OCI-LY1 (cell line): Measurements from ENCODE around the gene UVSSA.

Experiments used
- H2AFZ ChIP-seq: fragments of 200-600 bp; sonication (generic), shearing (Covaris generic); 2 replicates; pipeline ENCODE4 v1.6.0; 2014; ENCODE audit warnings: antibody characterized with exemption, mild to moderate bottlenecking, low read length
- H3F3A ChIP-seq: fragments of 200-600 bp; sonication (generic), shearing (Covaris generic); 2 replicates; pipeline ENCODE4 v1.6.0; 2014; ENCODE audit warnings: mild to moderate bottlenecking, antibody characterized with exemption, low read length, moderate library complexity; ENCODE audit not compliant: insufficient read depth
- H3K27ac ChIP-seq: fragments of 200-600 bp; sonication (generic); 2 replicates; pipeline ENCODE4 v1.5.1; 2014; ENCODE audit warnings: low read length, mixed run types, mild to moderate bottlenecking, low read depth; ENCODE audit not compliant: poor library complexity, severe bottlenecking
- H3K27me3 ChIP-seq: fragments of 200-600 bp; sonication (generic); 2 replicates; pipeline ENCODE4 v1.6.0; 2014; ENCODE audit warnings: antibody characterized with exemption, mild to moderate bottlenecking, low read length, moderate library complexity; ENCODE audit not compliant: insufficient read depth
- H3K36me3 ChIP-seq: fragments of 200-600 bp; sonication (generic); 2 replicates; pipeline ENCODE4 v1.6.1; 2014; ENCODE audit warnings: mild to moderate bottlenecking, antibody characterized with exemption, low read length, moderate library complexity, mixed read lengths; ENCODE audit not compliant: insufficient read depth
- H3K4me1 ChIP-seq: fragments of 200-600 bp; sonication (generic); 2 replicates; pipeline ENCODE4 v1.5.1; 2014; ENCODE audit warnings: mild to moderate bottlenecking, low read length, moderate library complexity; ENCODE audit not compliant: insufficient read depth, severe bottlenecking
- H3K4me2 ChIP-seq: fragments of 200-600 bp; sonication (generic), shearing (Covaris generic); 2 replicates; pipeline ENCODE4 v1.6.1; 2014; ENCODE audit warnings: low read length
- H3K4me3 ChIP-seq: fragments of 200-600 bp; sonication (generic); 2 replicates; pipeline ENCODE4 v1.5.1; 2014; ENCODE audit warnings: low read length, low read depth, mild to moderate bottlenecking, mixed read lengths; ENCODE audit not compliant: poor library complexity, severe bottlenecking
- H3K79me2 ChIP-seq: fragments of 200-600 bp; shearing (Covaris generic); 2 replicates; pipeline ENCODE4 v1.6.1; 2016; ENCODE audit warnings: mixed run types, low read length, mixed read lengths; ENCODE audit not compliant: insufficient read depth
- H3K9ac ChIP-seq: fragments of 200-600 bp; sonication (generic), shearing (Covaris generic); 2 replicates; pipeline ENCODE4 v1.6.1; 2014; ENCODE audit warnings: mild to moderate bottlenecking, low read length, mixed read lengths
- H3K9me2 ChIP-seq: fragments of 200-600 bp; sonication (generic), shearing (Covaris generic); 2 replicates; pipeline ENCODE4 v1.6.1; 2014; ENCODE audit warnings: low read depth, mild to moderate bottlenecking, low read length, mixed read lengths
- H3K9me3 ChIP-seq: fragments of 200-600 bp; shearing (Covaris generic); 2 replicates; pipeline ENCODE4 v1.6.1; 2014; ENCODE audit warnings: low read length, mixed read lengths
- H4K20me1 ChIP-seq: fragments of 200-600 bp; sonication (generic), shearing (Covaris generic); 2 replicates; pipeline ENCODE4 v1.6.0; 2016; ENCODE audit warnings: mild to moderate bottlenecking, low read length; ENCODE audit not compliant: insufficient read depth
- EZH2 ChIP-seq: fragments of 200-600 bp; sonication (generic), shearing (Covaris generic); IDR thresholded peaks from 2 replicates; pipeline ENCODE4 v1.8.0; 2017; ENCODE audit warnings: borderline replicate concordance, mixed run types, mild to moderate bottlenecking, antibody characterized with exemption, low read length, moderate library complexity, mixed read lengths
- TF ChIP-seq, protein P1 (sequence below): fragments of 200-600 bp; sonication (generic), shearing (Covaris generic); IDR thresholded peaks from 2 replicates; pipeline ENCODE4 v1.5.1; 2017; ENCODE audit warnings: mild to moderate bottlenecking, antibody characterized with exemption, low read length, moderate library complexity, mixed read lengths

The UVSSA gene

DNA sequence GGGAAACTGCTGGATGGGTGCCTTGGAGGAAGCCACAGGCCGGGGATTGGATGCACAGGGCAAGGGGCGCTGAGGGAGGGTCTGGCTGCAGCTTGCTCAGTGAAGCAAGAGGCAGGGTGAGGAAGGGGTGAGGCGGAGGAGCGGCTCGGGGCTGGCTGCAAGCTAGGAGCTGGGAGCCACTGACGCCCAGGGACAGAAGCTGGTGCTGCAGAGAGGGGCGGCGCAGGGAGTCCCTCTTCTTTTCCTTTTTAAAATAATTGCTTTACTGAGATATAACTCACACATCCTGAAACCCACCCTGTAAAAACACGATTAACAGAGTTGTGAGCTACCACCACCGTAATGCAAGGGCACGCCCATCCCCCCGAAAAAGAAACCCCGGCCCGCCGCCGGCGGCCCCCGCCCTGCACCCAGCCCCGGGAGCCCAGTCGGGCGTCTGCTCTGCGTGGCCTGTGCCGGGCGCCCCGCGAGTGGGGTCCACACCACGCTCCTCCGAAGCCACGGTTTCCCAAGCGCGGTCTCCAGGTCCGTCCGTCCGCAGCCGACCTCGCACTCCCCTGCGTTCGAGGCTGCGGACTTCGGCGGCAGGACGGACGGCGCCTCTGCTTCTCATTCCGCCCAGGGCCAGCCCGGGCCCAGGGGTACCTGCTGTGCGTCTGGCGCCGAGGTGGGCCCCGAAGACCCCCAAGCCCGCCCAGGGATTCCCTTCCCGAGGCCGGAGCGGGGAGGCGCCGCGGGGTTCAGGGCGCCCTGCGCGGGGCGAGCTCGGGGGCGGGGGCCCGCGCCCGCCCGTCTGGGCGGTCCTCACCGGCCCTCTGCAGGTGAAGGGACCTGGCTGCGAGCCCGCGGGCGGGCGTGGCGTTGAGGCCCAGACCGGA lies 866 bp upstream of the UVSSA start:
- no peaks in the 10 kb centered on the region for H3K27me3 ChIP-seq
- H3K9ac ChIP-seq, result peak overlapping the region; percentile 82
- H4K20me1 ChIP-seq, result no peaks in the 10 kb centered on the region
- H3K79me2 ChIP-seq, result no peaks in the 10 kb centered on the region
- peaks cover 4% of the 10 kb centered on the region; the same call in 1 of the 2 replicates for H3K36me3 ChIP-seq
- H3K4me1 ChIP-seq, result peaks cover 18% of the 10 kb centered on the region
- H2AFZ ChIP-seq, result no peak overlapping the region
- no peaks in the 10 kb centered on the region for H3F3A ChIP-seq
- H3K4me2 ChIP-seq, result peak overlapping the region; percentile 82
- no peak for TF ChIP-seq EZH2
- TF ChIP-seq, protein P1, sequence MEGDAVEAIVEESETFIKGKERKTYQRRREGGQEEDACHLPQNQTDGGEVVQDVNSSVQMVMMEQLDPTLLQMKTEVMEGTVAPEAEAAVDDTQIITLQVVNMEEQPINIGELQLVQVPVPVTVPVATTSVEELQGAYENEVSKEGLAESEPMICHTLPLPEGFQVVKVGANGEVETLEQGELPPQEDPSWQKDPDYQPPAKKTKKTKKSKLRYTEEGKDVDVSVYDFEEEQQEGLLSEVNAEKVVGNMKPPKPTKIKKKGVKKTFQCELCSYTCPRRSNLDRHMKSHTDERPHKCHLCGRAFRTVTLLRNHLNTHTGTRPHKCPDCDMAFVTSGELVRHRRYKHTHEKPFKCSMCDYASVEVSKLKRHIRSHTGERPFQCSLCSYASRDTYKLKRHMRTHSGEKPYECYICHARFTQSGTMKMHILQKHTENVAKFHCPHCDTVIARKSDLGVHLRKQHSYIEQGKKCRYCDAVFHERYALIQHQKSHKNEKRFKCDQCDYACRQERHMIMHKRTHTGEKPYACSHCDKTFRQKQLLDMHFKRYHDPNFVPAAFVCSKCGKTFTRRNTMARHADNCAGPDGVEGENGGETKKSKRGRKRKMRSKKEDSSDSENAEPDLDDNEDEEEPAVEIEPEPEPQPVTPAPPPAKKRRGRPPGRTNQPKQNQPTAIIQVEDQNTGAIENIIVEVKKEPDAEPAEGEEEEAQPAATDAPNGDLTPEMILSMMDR, result peak; percentile 31; the same call in 1 of the 2 replicates
- peak overlapping the region; percentile 30 for H3K27ac ChIP-seq
- peak overlapping the region; percentile 88 for H3K4me3 ChIP-seq
- H3K9me3 ChIP-seq, result no peaks in the 10 kb centered on the region
- H3K9me2 ChIP-seq, result no peaks in the 10 kb centered on the region

DNA sequence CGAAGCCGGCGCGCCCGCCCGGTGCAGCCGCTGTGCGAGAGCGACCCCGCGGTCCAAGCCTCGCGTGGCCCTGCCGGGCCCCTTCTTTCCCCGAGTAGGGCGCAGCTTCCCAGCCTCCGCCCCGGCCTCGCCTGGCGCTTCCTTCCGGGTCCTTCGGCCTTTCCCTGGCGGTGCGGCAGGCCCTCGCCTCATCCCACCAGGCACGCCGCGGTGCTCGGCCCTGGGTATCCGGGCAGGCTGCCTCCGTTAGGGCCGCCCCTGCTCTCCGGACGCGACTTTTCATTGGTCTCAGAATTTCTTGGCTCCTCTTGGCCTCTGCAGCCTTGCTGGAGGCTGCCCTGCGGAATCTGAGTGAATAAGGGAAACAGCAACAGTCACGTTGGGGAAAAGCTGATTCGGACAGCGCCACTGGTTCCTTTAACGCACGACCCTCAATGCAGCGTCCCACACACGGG lies 429 bp downstream of the UVSSA start:
- H3K4me2 ChIP-seq, result peak overlapping the region; percentile 92
- H3K36me3 ChIP-seq, result 0 out of 2 replicates have a peak, but pooled peaks cover 2% of the 10 kb centered on the region
- peak overlapping the region; percentile 90 for H3K9ac ChIP-seq
- peak overlapping the region; percentile 85 for H3K4me3 ChIP-seq
- no peak for TF ChIP-seq EZH2
- TF ChIP-seq, protein P1, result no peak
- peak overlapping the region; percentile 16 for H3K27ac ChIP-seq
- no peaks in the 10 kb centered on the region for H3F3A ChIP-seq
- no peaks in the 10 kb centered on the region for H4K20me1 ChIP-seq
- H3K79me2 ChIP-seq, result no peaks in the 10 kb centered on the region
- no peak overlapping the region for H2AFZ ChIP-seq
- peaks cover 23% of the 10 kb centered on the region for H3K4me1 ChIP-seq
- H3K9me3 ChIP-seq, result no peaks in the 10 kb centered on the region
- no peaks in the 10 kb centered on the region for H3K27me3 ChIP-seq
- no peaks in the 10 kb centered on the region for H3K9me2 ChIP-seq

DNA sequence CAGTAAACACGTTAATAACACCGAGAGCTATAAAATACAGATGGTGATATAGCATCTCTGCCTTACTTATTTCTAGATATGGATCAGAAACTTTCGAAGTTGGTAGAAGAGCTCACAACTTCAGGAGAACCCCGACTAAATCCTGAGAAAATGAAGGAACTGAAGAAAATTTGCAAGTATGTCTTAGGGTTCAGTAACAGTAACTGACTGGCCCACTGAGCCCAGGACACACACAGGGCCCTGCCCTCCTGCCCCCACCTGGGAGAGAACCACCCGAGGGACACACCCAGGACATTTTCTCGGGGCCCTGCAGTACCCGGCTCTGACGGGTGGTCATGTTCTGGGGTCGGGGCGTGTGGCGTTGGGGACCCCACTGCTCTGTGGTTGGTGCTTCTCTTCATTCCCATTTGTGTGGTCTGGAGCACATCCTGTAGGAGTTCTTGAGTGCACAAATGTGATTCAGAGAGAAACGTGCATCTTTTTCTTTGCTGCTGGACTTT lies 1.1 kb downstream of the UVSSA start:
- H3K27ac ChIP-seq, result peak overlapping the region; percentile 16
- H3K9me3 ChIP-seq, result no peaks in the 10 kb centered on the region
- no peak for TF ChIP-seq EZH2
- TF ChIP-seq, protein P1, result no peak
- peaks cover 23% of the 10 kb centered on the region for H3K4me1 ChIP-seq
- no peaks in the 10 kb centered on the region for H3F3A ChIP-seq
- H3K9me2 ChIP-seq, result no peaks in the 10 kb centered on the region
- H3K4me2 ChIP-seq, result peak overlapping the region; percentile 92
- H3K27me3 ChIP-seq, result no peaks in the 10 kb centered on the region
- peak overlapping the region; percentile 90 for H3K9ac ChIP-seq
- peak overlapping the region; percentile 85 for H3K4me3 ChIP-seq
- H4K20me1 ChIP-seq, result no peaks in the 10 kb centered on the region
- 0 out of 2 replicates have a peak, but pooled peaks cover 4% of the 10 kb centered on the region for H3K36me3 ChIP-seq
- H2AFZ ChIP-seq, result no peak overlapping the region
- H3K79me2 ChIP-seq, result no peaks in the 10 kb centered on the region
